ENCODE data around the gene DTNB. TPM values are rescaled to one million over a fixed set of nuclear protein-coding genes. Genes with fewer than 3 reads are reported as not detected.

The DTNB gene
- total RNA-seq, 1 donor: 12.9 TPM

DNA sequence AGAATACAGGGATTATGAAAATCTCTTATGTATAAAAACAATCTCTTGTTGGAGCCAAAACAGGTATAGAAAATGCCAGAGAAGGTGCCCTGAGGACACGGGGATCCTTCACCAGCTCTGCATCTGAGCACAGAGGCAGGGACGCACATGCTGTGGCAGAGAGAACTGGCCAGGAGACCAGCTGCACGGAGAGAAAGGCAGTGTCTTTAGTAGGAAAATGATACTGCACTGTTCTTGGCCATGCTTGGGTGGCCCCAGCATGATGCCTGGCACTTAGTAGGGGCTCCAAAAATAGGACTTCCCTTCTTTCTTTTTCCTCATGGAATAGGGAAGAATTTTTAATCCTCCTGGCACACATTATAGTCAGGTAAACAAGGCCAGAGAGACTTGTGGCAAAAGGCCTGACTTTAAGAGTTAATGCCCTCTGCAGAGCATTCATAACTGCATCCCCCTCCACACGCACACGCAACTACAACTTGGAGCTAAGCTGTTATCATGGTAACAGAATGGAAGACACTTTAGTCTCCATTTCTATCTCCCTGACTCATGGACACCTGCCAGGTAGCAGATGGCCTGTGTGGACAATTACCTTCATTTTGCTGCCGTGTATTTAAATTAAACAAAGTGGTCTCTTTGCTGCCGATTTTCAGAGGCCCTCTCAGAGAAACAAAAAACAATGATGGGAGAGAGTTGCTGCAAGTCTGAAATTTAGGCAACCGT is 271.9 kb downstream of the DTNB start:
- DNase-seq (ENCODE audit: low read depth in 2 of 3, low spot score in 2 of 3): no peak

DNA sequence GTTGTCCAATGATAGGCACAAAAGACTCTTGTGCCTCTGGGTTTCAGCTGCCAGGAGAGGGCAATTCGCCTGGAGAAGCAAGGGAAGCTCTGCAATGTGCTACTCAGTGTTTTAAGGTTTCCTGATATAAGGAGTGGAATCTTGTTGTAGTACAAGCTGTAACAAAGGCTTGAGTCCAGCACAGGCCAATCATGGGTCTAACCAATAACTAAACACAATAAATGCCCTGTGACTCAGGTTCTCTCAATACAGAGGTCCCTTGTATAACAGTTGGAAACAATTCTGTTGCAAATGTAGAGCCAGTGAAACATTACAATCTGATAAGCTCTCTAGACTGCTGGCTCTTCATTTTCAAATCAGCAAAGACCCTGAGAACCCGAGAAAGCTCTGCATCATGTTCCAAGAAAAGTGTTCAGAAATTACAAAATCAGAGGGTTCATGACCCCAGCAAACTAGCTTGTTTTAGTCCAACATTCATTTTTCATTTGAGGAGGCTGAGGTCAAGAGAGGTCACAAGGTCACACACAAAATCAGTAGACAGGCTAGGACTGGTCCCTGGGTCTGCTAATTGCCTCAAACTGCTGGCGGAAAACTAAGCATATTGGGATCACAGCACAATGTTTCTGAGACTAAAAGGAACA is 272.7 kb downstream of the DTNB start:
- no peak for DNase-seq (ENCODE audit: low read depth in 2 of 3, low spot score in 2 of 3)

GRCh38 chr2:25400169-25400568 is 273.2 kb downstream of the DTNB start:
- DNase-seq (ENCODE audit: low read depth in 2 of 3, low spot score in 2 of 3): no peak

- no peak for DNase-seq (ENCODE audit: low read depth in 2 of 3, low spot score in 2 of 3)
These were observed 274.8 kb downstream of the DTNB start for GRCh38 chr2:25398534-25398933.

GRCh38 chr2:25397777-25398176 is 275.6 kb downstream of the DTNB start:
- DNase-seq (ENCODE audit: low read depth in 2 of 3, low spot score in 2 of 3): no peak

DNA sequence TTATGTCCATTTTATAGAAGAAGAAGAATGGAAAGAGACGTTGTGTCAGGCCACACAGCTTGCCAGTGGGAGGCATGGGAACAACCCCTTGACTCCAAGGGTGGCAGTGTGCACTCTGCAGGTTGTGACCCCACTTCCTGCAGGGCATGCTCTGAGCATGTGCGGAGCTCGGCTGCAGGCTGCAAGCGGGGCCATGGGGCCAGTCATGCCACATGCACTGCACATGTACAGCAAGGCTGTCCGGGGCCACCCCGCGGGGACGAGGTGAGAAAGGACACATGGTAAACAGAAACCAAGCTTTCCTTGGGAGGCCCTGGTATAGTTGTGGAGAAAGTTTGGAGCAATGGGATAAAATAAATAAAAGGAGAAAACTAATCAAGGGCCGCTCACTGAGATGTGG is 284.2 kb downstream of the DTNB start:
- no peak for DNase-seq (ENCODE audit: low read depth in 2 of 3, low spot score in 2 of 3)

GRCh38 chr2:25388491-25388890 is 284.9 kb downstream of the DTNB start:
- DNase-seq (ENCODE audit: low read depth in 2 of 3, low spot score in 2 of 3): no peak

DNA sequence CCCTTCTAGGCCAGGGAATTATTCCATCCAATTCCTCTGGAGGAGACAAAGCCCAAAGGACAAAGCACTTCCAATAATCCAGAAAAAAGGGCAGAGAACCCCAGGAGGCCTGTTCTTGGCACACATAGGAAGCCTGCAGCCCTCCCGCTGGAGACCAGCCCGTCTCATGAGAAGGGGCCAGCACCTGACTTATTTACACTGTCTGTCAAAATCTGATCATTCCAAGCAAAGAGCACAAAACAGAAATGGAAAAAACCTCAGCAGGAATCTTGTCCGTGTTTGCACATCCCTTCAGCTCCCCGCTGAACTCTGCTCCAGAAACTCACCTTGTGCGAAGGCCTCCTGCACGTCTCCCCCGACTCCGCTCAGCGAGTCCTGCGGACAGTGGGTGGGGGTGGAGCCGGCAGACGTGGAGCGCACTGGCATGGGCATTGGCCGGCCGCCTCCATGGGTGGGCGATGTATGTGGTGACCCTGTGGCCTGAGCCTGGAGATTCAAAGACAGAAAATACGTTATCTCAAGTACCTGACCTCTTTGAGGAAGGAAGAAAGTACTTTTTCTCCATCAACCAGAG is 285.4 kb downstream of the DTNB start:
- no peak for DNase-seq (ENCODE audit: low read depth in 2 of 3, low spot score in 2 of 3)

DNA sequence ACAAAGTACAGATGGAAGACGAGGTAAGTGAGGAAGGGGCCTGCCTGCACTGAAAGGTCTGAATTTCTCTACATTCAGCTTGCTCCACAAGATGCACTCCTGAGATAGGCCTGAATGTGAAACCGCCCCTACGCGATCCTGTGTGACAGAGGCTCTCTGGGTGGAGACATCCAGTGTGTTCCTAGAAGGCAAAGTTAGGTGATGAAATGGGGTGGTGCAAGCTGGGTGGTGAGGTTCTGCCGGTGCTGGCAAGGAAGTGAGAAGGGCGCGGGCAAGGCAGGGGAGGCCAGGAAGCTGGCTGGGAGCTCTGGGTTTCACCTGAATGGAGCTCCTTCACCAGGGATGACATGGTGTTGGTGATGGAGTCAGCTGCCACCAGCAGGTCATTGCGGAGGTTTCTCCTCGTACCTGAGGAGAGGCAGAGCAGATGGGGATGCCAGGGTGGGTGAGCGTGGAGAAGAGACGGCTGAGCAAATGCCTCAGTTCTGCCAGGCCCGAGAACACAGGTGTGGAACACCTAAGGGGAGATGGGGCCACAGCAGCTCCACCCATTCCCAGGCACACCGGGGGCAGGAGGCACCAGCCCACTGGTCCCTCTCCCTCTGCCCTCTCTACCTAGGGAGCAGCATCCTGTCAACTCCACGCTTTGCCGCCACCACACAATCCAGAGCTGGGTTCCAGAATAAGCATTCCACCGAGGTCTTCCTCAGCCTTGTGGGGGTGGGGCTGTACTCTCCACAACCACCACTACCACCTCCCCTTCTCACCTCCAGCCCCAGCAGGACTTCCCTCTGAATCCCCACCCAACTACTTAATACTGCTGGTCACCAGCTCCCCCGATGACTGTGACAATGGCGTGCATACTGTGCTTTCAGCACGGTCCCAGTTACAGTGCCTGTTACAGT is 286.2 kb downstream of the DTNB start:
- no peak for DNase-seq (ENCODE audit: low read depth in 2 of 3, low spot score in 2 of 3)

DNA sequence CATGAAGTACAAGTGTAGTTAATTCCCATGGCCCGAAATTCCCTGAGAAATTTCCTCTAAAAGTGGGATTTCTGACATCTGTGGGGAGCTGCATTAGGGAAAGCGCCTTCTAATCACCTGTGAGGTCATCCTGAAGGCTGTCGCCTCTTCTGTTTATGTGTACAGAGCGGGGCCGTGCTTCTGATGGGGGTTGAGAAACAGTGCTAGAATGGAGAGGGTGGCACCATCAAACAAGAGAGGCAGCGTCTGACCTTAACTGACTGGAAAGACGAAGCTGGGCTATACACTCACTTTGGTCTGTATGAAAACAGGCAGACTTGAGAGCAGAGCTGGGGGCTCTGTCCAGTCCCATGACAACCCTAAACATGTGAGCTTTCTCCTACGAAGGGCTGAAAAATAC is 287.5 kb downstream of the DTNB start:
- DNase-seq (ENCODE audit: low read depth in 2 of 3, low spot score in 2 of 3): no peak

DNA sequence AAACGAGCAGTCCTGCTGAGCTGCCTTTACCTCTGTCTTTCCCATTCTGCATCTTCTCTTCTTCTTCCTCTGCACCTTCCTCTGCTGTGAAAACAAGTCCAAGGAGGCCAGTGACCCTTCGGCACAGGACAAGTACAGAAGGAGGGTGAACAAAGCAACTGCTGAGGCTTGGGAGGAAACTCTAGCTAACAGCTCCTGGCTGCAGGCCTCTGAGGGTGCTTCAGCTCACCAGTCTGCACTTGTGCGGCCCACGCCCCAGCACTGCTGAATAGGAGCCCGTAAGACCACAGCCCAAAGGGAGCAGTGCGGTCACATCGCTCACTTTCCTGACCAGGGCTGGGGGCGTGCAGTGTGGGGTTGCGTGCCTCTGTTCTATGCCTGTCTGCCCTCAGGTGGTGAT is 289.6 kb downstream of the DTNB start:
- no peak for DNase-seq (ENCODE audit: low read depth in 2 of 3, low spot score in 2 of 3)

- no peak for DNase-seq (ENCODE audit: low read depth in 2 of 3, low spot score in 2 of 3)
These were observed 291.9 kb downstream of the DTNB start for GRCh38 chr2:25381502-25381901.

DNA sequence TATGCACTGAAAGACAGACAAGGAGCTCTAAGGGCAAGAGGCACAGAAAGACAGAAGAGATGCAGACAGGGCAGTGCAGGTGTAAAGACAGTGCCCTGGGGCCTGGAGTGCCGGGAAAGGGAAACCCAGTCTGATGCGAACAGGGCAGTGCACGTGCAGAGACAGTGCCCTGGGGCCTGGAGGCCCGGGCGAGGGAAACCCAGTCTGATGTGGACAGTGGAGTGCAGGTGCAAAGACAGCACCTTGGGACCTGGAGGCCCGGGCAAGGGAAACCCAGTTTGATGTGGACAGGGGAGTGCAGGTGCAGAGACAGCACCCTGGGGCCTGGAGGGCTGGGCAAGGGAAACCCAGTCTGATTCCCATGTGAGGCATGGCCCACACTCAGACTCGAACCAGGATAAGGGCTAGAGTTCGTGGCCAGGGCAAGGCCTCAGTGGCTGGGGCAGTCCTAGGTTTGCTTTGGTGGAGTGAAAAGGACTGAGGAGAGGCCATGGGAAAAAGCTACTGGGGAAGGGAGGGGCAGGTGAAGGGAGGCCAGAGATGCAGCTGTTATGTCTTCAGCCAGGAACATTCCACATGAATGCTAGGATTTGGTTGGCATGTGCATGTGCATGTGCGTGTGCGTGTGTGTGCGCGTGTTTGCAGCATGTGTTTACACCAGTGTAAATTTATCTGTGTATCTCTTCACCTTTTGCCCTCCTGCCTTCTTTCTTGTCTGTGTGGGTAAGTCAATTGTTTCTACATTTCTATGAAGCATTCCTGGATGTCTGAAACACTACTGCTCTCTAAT is 292.6 kb downstream of the DTNB start:
- DNase-seq (ENCODE audit: low read depth in 2 of 3, low spot score in 2 of 3): no peak

DNA sequence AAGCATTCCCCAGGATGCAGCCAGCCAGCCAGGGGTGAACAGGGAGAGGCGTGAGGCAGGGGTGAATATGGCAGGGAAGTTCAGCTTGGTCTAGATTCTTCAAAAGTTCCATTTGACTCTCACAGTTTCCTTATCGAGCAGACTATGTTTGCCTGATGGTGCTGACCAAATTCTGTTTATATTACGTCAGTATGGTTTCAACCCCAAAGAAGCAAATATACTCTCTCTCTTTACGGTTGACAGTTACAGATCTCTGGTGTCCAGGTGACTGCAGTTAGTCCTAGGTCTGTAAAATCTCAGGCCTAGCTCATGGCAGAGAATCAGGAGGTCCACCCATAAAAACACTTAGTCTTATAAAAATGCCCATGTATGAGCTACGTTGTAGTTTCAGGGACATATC is 293.4 kb downstream of the DTNB start:
- no peak for DNase-seq (ENCODE audit: low read depth in 2 of 3, low spot score in 2 of 3)

GRCh38 chr2:25379535-25379934 is 293.8 kb downstream of the DTNB start:
- DNase-seq (ENCODE audit: low read depth in 2 of 3, low spot score in 2 of 3): no peak

GRCh38 chr2:25378731-25379490 is 294.5 kb downstream of the DTNB start:
- DNase-seq (ENCODE audit: low read depth in 2 of 3, low spot score in 2 of 3): no peak

GRCh38 chr2:25377822-25378421 is 295.5 kb downstream of the DTNB start:
- DNase-seq (ENCODE audit: low read depth in 2 of 3, low spot score in 2 of 3): no peak

DNA sequence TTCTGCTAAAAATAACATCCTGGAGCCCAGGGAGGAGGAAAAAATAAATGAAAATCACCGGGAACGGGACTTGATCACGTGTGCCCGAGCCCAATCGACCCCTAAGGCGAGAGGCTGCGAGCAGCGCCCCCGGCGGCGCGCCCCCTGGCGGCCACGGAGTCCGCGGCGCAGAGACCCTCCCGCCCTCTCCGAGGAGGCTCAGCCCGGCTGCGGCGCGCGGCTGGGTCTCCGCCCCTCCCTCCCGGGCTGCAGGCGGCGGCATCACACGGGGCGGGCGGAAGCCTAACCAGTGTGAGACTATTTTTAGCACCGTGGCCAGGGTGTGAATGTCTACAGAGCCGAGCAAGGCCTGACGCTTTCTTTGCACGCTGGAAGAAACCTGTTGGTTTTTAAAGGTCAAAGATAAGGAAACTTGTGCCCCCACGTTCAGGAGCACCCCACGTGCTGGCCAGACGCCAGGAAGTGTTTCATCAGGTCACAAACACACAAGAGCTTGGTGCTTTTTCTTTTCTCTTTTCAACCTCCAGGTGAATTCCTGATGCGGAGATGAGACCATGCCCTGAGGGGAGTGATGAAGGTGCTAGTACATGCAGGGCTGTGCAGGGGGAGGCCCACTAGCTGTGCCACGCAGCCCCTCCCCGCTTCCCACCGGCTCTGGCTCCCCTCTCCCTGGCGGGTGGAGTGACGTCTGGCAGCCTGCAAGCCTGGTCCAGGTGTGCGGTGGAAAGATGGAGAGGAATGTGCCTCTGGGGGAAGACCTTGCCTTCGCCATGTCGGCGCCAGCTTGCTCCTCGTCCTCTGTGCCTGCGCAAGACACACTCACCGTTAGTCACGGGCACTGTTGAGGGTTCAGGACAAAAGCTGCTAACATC is 296.4 kb downstream of the DTNB start:
- peak; percentile 81 to 94 (median 91) for DNase-seq (ENCODE audit: low read depth in 2 of 3, low spot score in 2 of 3)
